SIG-M5 treated with dmso at 0.1 percent for 504 hours (cell line): ENCODE measurements around the gene C1GALT1.
"Not testable (repeated sequence)": the region's sequence is repeated elsewhere in the genome, so short reads cannot be mapped to it uniquely, and the experiment has no call there.

ENCODE experiments used
- DNase-seq: peaks from one replicate; lab custom pipeline; 2025; ENCODE audit not compliant: unreplicated experiment; lab: John Stamatoyannopoulos, UW

C1GALT1 gene

DNA sequence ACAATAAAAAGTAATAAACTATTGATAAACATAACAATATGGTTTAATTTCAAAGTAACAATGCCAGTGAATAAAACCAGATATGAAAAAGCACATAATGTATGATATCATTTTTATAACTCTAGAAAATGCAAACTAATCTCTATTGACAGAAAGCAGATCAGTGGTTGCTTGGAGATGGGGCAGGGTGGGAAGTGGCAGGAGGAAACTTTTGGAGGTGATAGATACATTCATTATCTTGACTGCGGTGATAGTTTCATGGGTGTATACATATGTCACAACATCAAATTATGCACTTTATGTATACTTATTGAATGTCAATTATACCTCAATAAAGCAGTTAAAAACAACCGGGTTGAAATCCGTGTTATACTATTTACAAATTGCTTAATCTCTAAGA, 16.0 kb upstream of the C1GALT1 start:
- no peak for DNase-seq

DNA sequence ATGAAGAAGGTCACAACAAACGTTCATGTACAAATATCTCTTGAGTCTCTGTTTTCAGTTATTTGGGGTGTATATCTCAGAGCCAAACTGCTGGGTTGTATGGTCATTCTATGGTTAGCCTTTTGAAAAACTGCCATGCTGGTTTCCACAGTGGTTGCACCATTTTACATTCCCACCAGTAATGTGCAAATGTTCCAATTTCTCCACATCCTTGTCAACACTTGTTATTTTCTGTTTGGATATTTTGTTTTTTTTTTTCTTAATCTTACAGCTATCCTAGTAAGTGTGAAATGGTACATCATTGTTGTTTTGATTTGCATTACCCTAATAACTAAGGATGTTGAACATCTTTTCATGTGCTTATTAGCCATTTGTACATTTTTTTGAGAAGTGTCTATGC, 13.0 kb upstream of the C1GALT1 start:
- no peak for DNase-seq

DNA sequence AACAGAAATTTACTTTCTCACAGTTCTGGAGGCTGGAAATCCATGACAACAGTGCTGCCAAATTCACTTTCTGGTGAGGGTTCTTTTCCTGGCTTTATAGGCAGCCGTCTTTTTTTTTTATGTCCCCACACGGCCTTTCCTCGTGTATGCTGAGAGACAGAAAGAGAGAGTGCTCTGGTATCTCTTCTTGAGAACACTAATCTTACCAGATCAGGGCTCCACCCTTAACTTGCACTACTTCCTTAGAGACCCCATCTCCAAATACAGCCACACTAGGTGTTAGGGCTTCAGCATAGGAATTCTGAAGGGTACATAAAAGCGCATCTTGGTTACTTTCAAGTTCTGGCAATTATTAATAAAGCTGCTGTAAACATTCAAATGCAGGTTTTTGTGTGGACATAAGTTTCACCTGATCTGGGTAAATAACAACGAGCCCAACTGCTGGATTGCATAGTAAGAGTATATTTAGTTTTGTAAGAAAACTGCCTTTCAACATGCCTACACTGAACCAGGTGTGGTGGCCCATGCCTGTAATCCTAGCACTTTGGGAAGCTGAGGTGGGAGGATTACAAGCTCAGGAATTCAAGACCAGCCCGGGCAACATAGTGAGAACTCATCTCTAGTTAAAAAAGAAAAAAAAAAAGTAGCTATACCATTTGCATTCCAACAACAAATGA, 8.2 kb upstream of the C1GALT1 start:
- no peak for DNase-seq

DNA sequence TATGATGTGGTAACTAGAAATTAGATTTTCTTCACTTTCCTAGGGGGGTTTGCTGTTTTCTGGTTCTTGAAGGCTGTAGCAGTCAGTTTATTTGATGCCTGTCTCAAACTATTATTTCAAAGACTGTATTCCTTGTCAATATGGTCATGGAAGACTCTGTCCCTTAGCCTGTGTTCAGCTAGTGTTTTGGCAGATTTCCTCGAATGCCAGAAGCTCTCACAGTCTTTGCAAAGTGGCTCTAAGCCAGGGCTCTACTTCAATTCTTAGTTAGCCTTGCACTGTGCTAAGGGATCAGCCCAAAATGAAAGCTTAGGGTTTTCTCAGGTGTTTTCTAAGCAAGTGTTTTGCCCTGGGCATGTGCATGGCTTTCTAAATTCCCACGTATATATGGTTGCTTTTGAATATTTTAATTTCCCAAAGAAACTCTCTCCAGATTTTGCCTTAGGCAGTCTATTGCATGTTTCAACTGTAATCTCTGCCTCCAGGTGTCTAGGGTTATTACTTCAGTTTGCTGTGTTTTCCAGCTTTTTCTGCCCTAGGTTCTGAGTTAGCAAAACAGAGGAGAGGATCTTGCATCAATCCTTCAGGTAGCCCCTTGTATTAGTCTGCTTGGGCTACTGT, 7.2 kb upstream of the C1GALT1 start:
- DNase-seq, result no peak

DNA sequence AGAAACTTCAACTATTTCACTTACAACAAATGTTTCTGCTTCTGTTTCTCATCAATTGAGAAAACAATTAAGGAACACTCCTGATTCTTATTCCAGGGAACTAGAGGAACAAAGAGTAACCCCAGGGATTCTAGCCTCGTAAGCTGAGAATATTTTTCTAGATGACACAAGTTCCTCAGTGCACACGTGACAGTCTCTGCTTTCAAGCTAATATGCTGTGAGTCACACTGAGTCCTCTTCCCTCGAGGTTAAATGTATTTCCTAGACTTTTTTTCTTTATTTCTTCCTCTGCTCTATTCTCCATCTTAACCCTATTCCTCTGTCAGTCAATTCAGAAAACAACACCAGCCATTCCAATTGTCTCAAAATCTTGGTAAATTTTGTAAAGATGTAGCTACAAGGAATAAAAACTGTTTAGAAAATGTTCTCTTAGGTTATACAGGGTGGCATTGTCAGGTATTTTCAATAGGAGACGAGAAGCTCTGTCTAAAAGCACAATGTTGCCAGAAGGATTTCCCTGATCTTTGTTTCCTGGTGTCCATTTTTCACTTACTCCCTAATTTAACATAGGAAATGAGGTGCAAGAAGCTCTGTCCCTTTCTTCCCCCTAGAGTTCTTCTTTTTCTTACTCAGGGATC, 5.8 kb upstream of the C1GALT1 start:
- DNase-seq, result peak; percentile 67

DNA sequence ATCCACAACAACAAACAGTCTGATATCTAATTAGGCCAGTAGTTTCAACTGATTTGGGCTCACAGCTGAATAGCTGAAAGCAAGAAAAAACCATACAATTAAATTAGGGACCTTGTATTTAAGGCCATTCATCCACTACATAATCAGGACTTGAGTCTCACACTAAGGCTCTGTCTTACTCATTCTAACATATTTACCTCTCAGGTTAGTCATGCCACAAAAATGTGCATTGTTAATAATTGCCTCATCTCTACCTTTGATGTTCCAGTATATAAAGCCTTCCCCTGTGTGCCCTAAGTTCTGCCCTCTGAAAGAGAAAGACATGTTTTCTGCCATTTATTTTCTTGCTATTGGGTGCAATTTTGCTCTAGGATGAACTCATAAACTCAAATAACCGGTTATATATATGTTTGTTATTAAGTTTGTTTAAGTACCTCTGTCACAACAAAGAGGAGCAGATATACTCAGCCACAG, 5.3 kb upstream of the C1GALT1 start:
- no peak for DNase-seq

DNA sequence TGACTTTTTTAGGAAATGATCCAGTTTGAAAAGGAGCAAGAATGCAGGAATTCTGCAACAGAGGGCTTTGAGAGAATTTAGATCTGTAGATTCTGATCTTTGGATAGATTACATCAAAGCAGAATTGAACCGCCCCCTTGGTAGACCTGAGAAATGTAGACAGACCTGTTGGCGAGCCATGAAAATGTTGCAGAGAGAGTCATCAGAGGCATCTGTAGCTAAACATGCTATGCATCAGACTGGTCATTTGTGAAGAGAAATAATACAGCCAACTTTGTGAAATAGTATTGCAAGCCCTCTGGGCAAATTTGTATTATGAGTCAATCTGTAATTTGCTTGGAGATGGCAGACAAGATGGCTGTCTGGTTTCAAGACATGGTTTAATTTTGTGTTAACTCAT, 4.3 kb upstream of the C1GALT1 start:
- peak; percentile 36 for DNase-seq

DNA sequence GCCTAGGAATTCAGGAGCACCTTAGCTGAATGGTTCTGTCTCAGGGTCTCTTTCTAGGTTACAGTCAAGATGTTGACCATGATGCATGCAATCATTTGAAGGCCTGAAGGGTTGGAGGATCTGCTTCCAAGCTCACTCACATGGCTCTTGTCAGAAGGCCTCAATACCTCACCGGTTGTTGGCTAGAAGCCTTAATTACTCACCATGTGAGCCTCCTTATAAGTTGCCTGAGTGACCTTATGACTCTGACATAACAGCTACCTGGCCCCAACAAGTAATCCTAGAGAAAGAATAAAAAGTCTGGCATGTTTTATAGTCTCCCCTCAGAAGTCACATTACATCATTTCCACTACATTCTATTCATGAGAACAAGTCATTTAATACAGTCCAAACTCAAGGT, 3.4 kb upstream of the C1GALT1 start:
- no peak for DNase-seq

DNA sequence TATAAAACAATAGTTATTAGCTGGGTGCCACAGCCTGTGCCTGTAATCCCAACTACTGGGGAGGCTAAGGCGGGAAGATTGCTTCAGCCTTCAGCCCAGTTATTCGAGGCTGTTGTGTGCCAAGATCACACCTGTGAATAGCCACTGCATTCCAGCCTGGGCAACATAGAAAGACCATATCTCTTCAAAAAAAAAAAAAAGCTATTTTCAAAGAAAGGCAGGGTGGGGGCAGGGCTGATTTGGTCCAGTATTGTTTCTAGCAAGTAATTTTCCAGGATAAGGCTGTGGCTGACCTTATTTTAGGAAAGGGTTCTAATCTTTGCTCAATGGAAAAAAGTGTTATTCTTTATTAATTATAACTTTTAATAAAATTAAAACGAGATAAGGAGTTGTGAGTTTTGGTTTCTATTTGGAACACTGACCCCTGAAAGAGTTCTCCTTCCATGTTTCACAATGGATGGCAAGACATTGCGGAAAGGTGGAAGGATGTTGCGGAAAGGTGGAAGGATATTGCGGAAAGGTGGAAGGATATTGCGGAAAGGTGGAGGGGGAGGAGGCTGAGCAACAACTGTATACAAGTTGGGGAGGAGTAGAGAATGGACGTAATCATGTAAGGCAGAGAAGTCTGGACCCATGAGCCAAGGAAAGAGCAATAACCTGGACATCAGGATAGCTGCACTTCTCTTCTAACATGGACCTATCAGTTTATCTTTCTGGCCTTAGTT, 1.5 kb upstream of the C1GALT1 start:
- no peak for DNase-seq

DNA sequence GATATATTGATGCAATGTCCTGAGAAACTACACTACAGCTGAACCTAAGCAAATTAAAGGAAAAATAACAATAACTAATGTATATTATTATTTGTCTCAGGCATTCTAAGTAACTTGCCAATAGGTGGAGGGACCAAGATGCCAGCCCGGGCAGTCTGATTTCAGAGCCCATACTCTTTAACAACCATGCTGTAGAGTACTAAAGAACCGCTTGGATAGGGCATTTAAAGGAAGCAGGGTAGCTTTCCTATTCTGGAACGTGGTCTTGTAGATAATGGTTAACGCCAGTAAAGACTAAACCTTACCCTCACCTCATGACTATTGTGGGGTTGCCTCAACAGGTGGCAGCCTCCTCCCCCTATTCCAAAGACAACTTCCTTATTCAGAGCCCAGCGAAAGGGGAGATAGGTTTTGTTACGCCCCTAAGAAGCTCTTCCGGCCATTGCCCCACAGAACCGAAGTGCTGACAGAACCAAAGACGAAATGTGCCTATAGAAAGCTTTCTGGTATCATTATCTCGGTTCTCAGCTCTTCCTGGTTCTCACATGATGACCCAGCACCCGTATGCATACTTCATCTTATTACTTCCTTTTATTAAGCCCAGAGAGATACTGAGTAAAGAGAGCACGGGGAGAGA, 707 bp upstream of the C1GALT1 start:
- DNase-seq, result peak; percentile 85

DNA sequence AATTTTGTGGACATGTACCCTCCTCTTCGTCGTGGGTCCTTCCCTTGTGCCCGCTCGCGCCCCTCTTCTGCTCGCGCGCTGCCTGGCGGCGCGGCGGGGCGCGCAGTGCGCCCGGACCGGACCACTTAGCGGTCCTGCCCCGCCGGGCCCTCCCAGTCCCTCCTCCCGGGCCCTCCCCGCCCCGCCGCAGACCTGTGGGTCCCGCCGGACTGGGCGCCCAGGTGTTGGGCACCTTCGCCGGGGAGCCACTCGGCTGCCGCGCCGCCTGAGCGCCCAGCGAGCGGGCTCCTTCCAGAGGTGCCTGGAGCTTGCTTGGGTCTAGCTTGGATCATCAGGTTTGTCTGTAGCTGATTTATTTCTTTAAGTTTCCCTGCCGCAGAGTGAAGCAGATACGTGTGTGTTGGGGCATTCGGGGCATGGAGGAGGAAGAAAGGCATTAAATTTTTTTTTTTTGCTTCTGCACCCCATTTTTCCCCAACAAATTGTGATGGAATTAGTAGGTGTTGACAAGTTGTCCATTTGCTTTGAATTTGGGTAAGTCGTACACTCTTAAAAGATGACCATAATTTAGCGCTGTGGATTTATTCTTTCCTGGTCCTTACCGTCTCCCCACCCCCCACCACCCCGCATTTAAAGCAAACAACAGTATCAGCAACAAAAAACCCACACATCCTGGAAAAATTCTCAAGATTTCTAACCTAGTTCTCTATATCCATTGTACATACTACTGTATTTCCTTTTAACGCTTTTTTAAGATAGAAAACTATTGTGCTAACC, 905 bp downstream of the C1GALT1 start:
- no peak for DNase-seq

DNA sequence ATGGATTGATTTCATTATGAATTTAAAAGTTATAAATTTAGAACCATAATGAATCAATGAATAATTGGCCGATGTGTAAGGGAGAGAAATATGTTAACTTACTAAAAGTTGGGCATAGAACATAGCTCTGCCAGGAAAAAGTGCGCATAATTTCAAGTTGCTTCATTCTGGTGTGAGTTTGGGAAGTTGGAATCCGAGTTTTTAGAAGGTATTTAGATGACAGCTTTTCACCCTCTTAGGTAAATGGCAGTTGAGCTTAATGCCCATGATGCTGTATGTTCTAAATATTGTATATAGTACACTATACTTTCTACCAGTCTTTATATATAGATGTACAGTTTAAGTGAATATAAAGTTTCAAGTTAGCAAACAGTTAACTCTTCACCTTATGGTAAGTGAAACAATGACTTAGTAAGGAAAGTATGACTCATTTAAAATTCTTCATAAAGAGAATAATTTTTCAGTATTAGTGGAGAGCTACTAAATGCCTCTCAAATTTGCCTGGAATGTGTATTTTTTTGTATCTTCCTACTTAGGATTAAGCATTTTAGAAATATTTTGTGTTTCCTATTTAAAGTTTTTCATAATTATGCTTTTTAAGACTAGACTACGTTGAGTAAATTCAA, 1.6 kb downstream of the C1GALT1 start:
- no peak for DNase-seq

DNA sequence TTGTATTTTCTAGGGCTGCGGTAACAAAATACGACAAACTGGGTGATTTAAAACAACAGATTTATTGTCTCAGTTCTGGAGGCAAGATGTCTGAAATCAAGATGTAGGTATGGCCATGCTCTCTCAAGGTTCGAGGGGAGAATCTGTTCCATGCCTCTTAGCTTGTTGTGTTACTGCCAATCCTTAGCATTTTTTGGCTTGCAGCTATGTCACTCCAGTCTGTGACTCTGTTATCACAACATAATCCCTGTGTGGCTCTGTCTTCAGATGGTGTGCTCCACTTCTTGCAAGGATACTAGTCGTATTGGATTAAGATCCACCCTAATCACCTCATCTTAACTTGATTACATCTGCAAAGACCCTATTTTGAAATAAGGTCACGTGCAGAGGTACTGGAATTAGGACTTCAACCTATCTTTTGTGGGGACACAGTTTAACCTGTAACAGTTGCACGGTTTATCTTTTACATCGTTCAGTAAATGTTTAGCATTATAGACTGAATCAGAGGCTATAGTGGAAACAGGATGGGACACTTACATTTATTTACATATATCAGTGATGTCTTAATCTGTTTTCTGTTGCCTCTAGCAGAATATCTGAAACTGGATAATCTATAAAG, 3.1 kb downstream of the C1GALT1 start:
- no peak for DNase-seq

DNA sequence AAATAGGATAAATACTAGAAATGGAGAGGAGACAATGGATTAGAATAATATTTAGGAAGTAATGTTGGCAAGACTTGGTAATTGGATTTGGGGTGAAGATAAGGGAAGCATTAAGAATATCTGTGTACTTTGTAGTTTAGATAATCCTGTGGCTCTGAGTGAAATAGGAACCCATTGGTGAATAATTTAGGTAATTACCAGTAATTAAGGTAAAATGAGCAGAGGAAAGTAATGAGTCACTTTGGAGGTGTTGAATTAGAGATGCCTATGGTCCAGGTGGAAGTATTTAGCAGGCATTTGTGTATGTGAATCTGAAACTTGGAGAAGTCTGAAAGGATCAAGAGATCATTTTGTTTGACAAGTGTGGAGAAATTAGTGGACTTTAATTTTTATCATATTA, 5.7 kb downstream of the C1GALT1 start:
- DNase-seq, result no peak

DNA sequence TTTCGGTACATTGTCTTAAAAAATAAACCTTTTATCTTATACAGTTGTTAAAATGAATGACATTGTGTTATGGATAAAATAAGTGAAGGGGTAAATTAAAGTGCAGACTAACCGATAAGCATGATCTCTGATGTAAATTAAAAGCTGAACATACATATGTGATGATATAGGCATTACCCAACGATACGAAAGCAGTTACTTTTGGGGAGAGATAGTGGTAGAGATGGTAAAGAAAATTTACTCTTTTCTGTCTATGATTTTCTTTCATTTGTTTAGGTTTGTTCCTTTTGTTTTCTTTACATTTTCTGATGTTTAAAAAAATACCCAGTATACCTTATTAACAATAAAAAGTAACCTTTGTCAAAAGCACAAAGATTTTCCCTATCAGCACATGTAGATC, 6.4 kb downstream of the C1GALT1 start:
- DNase-seq, result no peak

DNA sequence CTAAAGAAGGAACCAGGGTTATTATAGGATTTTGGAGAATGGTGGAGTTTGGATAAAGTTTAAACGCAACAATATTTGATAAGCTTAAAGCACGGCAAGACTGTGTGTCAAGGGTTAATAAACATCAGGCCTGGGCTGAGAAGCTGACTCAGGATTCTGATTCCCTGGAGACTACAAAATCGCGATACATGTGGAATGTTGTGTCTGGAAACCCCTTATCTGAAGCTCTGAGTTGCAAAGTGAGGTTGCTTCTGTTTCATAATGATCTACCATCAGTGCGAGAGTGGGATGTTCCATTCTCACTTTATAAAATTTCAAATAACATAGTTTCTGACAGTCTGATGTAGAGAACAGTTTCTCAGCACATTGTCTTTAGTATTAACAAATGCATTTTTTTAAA, 7.8 kb downstream of the C1GALT1 start:
- DNase-seq, result no peak

DNA sequence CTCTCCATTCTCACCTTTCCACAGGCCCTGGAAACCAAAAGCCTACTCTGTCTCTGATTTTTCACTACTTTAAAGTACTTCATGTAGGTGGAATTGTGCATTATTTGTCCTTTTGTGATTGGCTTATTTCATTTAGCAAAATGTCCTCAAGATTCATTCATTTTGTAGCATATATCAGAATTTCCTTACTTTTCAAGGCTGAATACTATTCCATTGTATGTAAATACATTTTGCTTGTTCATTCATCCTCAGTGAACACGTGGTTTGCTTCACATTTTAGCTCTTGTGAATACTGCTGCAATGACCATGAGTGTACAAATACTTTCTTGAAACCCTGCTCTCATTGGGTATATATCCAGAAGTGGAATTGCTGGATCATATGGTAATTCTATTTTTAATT, 8.8 kb downstream of the C1GALT1 start:
- no peak for DNase-seq

DNA sequence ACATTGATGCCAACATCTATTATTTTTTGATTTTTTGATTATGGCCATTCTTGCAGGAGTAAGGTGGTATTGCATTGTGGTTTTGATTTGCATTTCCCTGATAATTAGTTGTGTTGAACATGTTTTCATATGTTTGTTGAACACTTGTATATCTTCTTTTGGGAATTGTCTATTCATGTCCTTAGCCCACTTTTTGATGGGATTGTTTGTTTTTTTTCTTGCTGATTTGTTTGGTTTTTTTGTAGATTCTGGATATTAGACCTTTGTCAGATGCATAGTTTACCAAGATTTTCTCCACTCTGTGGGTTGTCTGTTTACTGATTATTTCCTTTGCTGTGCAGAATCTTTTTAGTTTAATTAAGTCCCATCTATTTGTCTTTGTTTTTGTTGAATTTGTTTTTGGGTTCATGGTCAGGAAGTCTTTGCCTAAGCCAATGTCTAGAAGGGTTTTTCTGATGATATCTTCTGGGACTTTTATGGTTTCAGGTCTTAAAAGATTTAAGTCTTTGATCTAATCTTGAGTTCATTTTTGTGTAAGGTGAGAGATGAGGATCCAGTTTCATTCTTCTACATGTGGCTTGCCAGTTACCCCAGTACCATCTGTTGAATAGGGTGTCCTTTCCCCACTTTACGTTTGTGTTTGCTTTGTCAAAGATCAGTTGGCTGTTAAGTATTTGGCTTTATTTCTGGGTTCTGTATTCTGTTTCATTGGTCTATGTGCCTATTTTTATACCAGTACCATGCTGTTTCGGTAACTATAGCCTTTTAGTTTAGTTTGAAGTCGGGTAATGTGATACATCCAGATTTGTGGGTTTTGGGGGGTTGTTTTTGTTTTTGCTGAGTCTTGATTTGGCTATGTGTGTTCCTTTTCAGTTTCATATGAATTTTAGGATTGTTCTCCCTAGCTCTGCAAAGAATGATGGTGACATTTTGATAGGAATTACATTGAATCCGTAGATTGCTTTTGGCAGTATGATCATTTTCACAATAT, 10.7 kb downstream of the C1GALT1 start:
- not testable (repeated sequence) for DNase-seq
